Right renal pelvis (tissue), 4 donors: ENCODE data around the gene TNK2. TPM values are rescaled to one million over a fixed set of nuclear protein-coding genes. Genes with fewer than 3 reads are reported as not detected.
A peak's percentile ranks its signal among the peaks of the same experiment; 100 is the strongest.
"Not testable (repeated sequence)": the region's sequence is repeated elsewhere in the genome, so short reads cannot be mapped to it uniquely, and the experiment has no call there.

Experiments
- DNase-seq, 4 donors: peaks; one replicate each; pipeline ENCODE4 v3.0.0-alpha.2; 2013; ENCODE audit warnings: low read depth in 4 of 4, low spot score in 3 of 4, missing footprints in 1 of 4
- polyA plus RNA-seq, 4 donors: library from polyadenylated mRNA; unstranded; fragments of 120-200 nt; gene quantifications; one replicate each; pipeline ENCODE4 v1.2.1, GENCODE V29; 2013; ENCODE audit not compliant: insufficient read length in 4 of 4

Gene TNK2
- polyA plus RNA-seq, 4 donors, result 24.0 to 32.3 (median 27.5) TPM

GRCh38 chr3:195918176-195918575 lies 9.8 kb upstream of the TNK2 start:
- DNase-seq, result no peak

GRCh38 chr3:195916991-195917390 lies 8.6 kb upstream of the TNK2 start:
- DNase-seq, result no peak

GRCh38 chr3:195916291-195916690 lies 7.9 kb upstream of the TNK2 start:
- no peak for DNase-seq

- DNase-seq, result peak in 3 of 4 donors; percentile 79 to 88 (median 84)
Measured at GRCh38 chr3:195914648-195915473, 6.5 kb upstream of the TNK2 start.

- DNase-seq, result not testable (repeated sequence)
Measured at GRCh38 chr3:195914146-195914545, 5.8 kb upstream of the TNK2 start.

GRCh38 chr3:195913382-195913781 lies 5.0 kb upstream of the TNK2 start:
- no peak for DNase-seq

- no peak for DNase-seq
Measured at GRCh38 chr3:195911946-195912270, 3.6 kb upstream of the TNK2 start.

GRCh38 chr3:195911041-195911945 lies 2.9 kb upstream of the TNK2 start:
- DNase-seq, result no peak

GRCh38 chr3:195910499-195910845 lies 2.1 kb upstream of the TNK2 start:
- DNase-seq, result no peak

- peak in 1 of 4 donors; percentile 71 for DNase-seq
Measured at GRCh38 chr3:195909644-195910498, 1.5 kb upstream of the TNK2 start.

- DNase-seq, result no peak
Measured at GRCh38 chr3:195908694-195909581, 587 bp upstream of the TNK2 start.

- no peak for DNase-seq
Measured at GRCh38 chr3:195907684-195907933, 742 bp downstream of the TNK2 start.

GRCh38 chr3:195906865-195907683 lies 1.3 kb downstream of the TNK2 start:
- DNase-seq, result no peak

- no peak for DNase-seq
Measured at GRCh38 chr3:195905970-195906864, 2.1 kb downstream of the TNK2 start.

GRCh38 chr3:195904368-195904767 lies 4.0 kb downstream of the TNK2 start:
- DNase-seq, result no peak

- no peak for DNase-seq
Measured at GRCh38 chr3:195903950-195904290, 4.4 kb downstream of the TNK2 start.

- not testable (repeated sequence) for DNase-seq
Measured at GRCh38 chr3:195902634-195903033, 5.7 kb downstream of the TNK2 start.

- not testable (repeated sequence) for DNase-seq
Measured at GRCh38 chr3:195901836-195902585, 6.3 kb downstream of the TNK2 start.
